Neural cell (in vitro differentiated cells): ENCODE measurements around the gene SRSF1. TPM values are rescaled to one million over a fixed set of nuclear protein-coding genes. Genes with fewer than 3 reads are reported as not detected.
A peak's percentile ranks its signal among the peaks of the same experiment; 100 is the strongest.

Source experiments
- H2AFZ ChIP-seq: fragments of 200-600, 300-800 bp; sonication (generic), shearing (Covaris generic); 2 replicates; pipeline ENCODE4 v1.6.0; 2014; ENCODE audit warnings: low read depth, mild to moderate bottlenecking, antibody characterized with exemption, low read length, moderate library complexity
- H3F3A ChIP-seq: fragments of 200-600 bp; shearing (Covaris generic); 2 replicates; pipeline ENCODE4 v1.6.1; 2016; ENCODE audit warnings: mild to moderate bottlenecking, moderate library complexity, mixed read lengths, antibody characterized with exemption, low read length; ENCODE audit not compliant: insufficient read depth, poor library complexity, severe bottlenecking
- H3K27ac ChIP-seq: fragments of 200-600, 300-800 bp; sonication (generic), shearing (Covaris generic); 2 replicates; pipeline ENCODE4 v1.5.1; 2014; ENCODE audit warnings: mild to moderate bottlenecking, low read length, moderate library complexity
- H3K27me3 ChIP-seq: fragments of 300-800, 200-600 bp; sonication (generic), shearing (Covaris generic); 2 replicates; pipeline ENCODE4 v1.6.0; 2014; ENCODE audit warnings: mild to moderate bottlenecking, low read depth, low read length, moderate library complexity; ENCODE audit not compliant: insufficient read depth
- H3K36me3 ChIP-seq: fragments of 300-800, 200-600 bp; sonication (generic), shearing (Covaris generic); 2 replicates; pipeline ENCODE4 v1.5.1; 2014; ENCODE audit warnings: mild to moderate bottlenecking, antibody characterized with exemption, low read length, moderate library complexity; ENCODE audit not compliant: insufficient read depth
- H3K4me2 ChIP-seq: fragments of 300-800, 200-600 bp; sonication (generic), shearing (Covaris generic); 2 replicates; pipeline ENCODE4 v1.6.0; 2014; ENCODE audit warnings: mild to moderate bottlenecking, low read length
- H3K4me3 ChIP-seq: fragments of 300-800, 200-600 bp; sonication (generic), shearing (Covaris generic); 2 replicates; pipeline ENCODE4 v1.5.1; 2014; ENCODE audit warnings: mild to moderate bottlenecking, low read length, moderate library complexity
- H3K79me2 ChIP-seq: fragments of 200-600 bp; shearing (Covaris generic); replicated peaks from 2 replicates; pipeline ENCODE4 v1.6.0; 2014; ENCODE audit warnings: mild to moderate bottlenecking, low read length, moderate library complexity; ENCODE audit not compliant: insufficient read depth
- H3K9ac ChIP-seq: fragments of 300-800, 200-600 bp; sonication (generic), shearing (Covaris generic); 2 replicates; pipeline ENCODE4 v1.6.1; 2016; ENCODE audit warnings: mild to moderate bottlenecking, low read length, mixed read lengths
- H3K9me2 ChIP-seq: fragments of 200-600 bp; shearing (Covaris generic); 2 replicates; pipeline ENCODE4 v1.6.1; 2016; ENCODE audit warnings: mild to moderate bottlenecking, low read length, mixed read lengths; ENCODE audit not compliant: insufficient read depth
- H3K9me3 ChIP-seq: fragments of 200-600, 300-800 bp; sonication (generic), shearing (Covaris generic); 2 replicates; pipeline ENCODE4 v1.6.1; 2016; ENCODE audit warnings: mild to moderate bottlenecking, mixed run types, low read length, moderate library complexity, mixed read lengths
- H4K20me1 ChIP-seq: fragments of 200-600 bp; shearing (Covaris generic); 2 replicates; pipeline ENCODE4 v1.6.1; 2016; ENCODE audit warnings: mild to moderate bottlenecking, mixed run types; ENCODE audit not compliant: insufficient read depth
- CTCF ChIP-seq: fragments of 450-650 bp; IDR thresholded peaks from 2 replicates; pipeline ENCODE4 v1.5.1; 2014; ENCODE audit warnings: antibody characterized with exemption, mild to moderate bottlenecking, moderate library complexity; ENCODE audit not compliant: poor library complexity, severe bottlenecking
- EP300 ChIP-seq: fragments of 450-650 bp; conservative IDR thresholded peaks from 2 replicates; pipeline ENCODE4 v1.6.1; 2014; ENCODE audit warnings: antibody characterized with exemption, mild to moderate bottlenecking, moderate library complexity; ENCODE audit not compliant: poor library complexity, severe bottlenecking
- EZH2 ChIP-seq: fragments of 200-600, 300-800 bp; shearing (Covaris generic), sonication (generic); IDR thresholded peaks from 2 replicates; pipeline ENCODE4 v1.6.1; 2014; ENCODE audit warnings: antibody characterized with exemption, low read length, borderline replicate concordance, mild to moderate bottlenecking; ENCODE audit not compliant: insufficient read depth, poor library complexity, severe bottlenecking
- MXI1 ChIP-seq: fragments of 450-650 bp; conservative IDR thresholded peaks from 2 replicates; pipeline ENCODE4 v1.6.1; 2014; ENCODE audit warnings: antibody characterized with exemption, mild to moderate bottlenecking; ENCODE audit not compliant: poor library complexity, severe bottlenecking
- POLR2AphosphoS5 ChIP-seq: IDR thresholded peaks from 2 replicates; pipeline ENCODE4 v1.6.1; 2012
- RAD21 ChIP-seq: fragments of 450-650 bp; conservative IDR thresholded peaks from 2 replicates; pipeline ENCODE4 v1.6.1; 2014; ENCODE audit warnings: antibody characterized with exemption, mild to moderate bottlenecking, moderate library complexity
- REST ChIP-seq: IDR thresholded peaks from 2 replicates; pipeline ENCODE4 v1.6.1; 2012; ENCODE audit warnings: borderline replicate concordance
- SMC3 ChIP-seq: fragments of 450-650 bp; conservative IDR thresholded peaks from 2 replicates; pipeline ENCODE4 v1.6.1; 2014; ENCODE audit warnings: antibody characterized with exemption, mild to moderate bottlenecking, moderate library complexity; ENCODE audit not compliant: poor library complexity
- TAF1 ChIP-seq: IDR thresholded peaks from 2 replicates; pipeline ENCODE4 v1.6.1; 2012; ENCODE audit warnings: low read depth
- polyA plus RNA-seq: library from polyadenylated mRNA; depleted of rRNA; stranded (reverse); fragments of >200 nt; gene quantifications from 2 replicates; pipeline ENCODE4 v1.2.3, GENCODE V29; 2014
- small RNA-seq, 3 experiments: library from RNA; depleted of rRNA; stranded (forward); fragments of <200 nt; gene quantifications; one replicate each; pipeline ENCODE3, GENCODE V24; 2012

SRSF1 gene
- polyA plus RNA-seq, 1 donor from 2014 or later, result 380 TPM

GRCh38 chr17:57954397-57955182, 52.5 kb downstream of the SRSF1 start:
- H3K4me2 ChIP-seq, result peak overlapping the region; percentile 44
- TF ChIP-seq TAF1 (peak; percentile 30), CTCF (no peak)
- H3K4me3 ChIP-seq, result peak overlapping the region; percentile 81
- H2AFZ ChIP-seq, result no peak overlapping the region
- no peaks in the 10 kb centered on the region for H3K9me2 ChIP-seq
- H3K27ac ChIP-seq, result no peak overlapping the region
- no peaks in the 10 kb centered on the region for H4K20me1 ChIP-seq
- H3K79me2 ChIP-seq, result peaks cover 27% of the 10 kb centered on the region
- H3K9ac ChIP-seq, result peak overlapping the region; percentile 76
- H3F3A ChIP-seq, result no peaks in the 10 kb centered on the region
- H3K36me3 ChIP-seq, result no peaks in the 10 kb centered on the region
- no peaks in the 10 kb centered on the region for H3K9me3 ChIP-seq
- H3K27me3 ChIP-seq, result no peaks in the 10 kb centered on the region

- Histone ChIP-seq H4K20me1 (no peaks in the 10 kb centered on the region), H3K9me2 (no peaks in the 10 kb centered on the region), H3K36me3 (no peaks in the 10 kb centered on the region), H3K9ac (peak overlapping the region; percentile 76), H3K27ac (no peak overlapping the region), H3K9me3 (no peaks in the 10 kb centered on the region), H3F3A (no peaks in the 10 kb centered on the region), H3K27me3 (no peaks in the 10 kb centered on the region), H3K4me2 (peak overlapping the region; percentile 44), H3K79me2 (peaks cover 27% of the 10 kb centered on the region), H3K4me3 (peak overlapping the region; percentile 81), H2AFZ (no peak overlapping the region)
- TF ChIP-seq POLR2AphosphoS5 (no peak), REST (no peak), EZH2 (no peak), SMC3 (no peak), CTCF (no peak), TAF1 (no peak), EP300 (no peak), MXI1 (no peak), RAD21 (no peak)
Measured at GRCh38 chr17:57953705-57954396, 53.2 kb downstream of the SRSF1 start.

Small RNA genes lying within 50 kb of the gene (small RNA-seq; reads per million reads assigned to genes)
- gene AC015813.4, result 0 to 5.5 (median 0) reads per million in 3 experiments

Other genes with a start within 250 kb of the SRSF1 start
- 80.5 and 88.1 TPM in 2 replicates for gene MRPS23, start 157.2 kb downstream of the SRSF1 start, polyA plus RNA-seq
- gene CUEDC1, start 51.8 kb downstream of the SRSF1 start, polyA plus RNA-seq, result 25.5 and 27.0 TPM in 2 replicates
- gene VEZF1, start 19.0 kb downstream of the SRSF1 start, polyA plus RNA-seq, result 54.7 and 64.6 TPM in 2 replicates
- gene DYNLL2, start 76.2 kb upstream of the SRSF1 start, polyA plus RNA-seq, result 66.7 and 72.0 TPM in 2 replicates
- gene OR4D1, start 141.1 kb upstream of the SRSF1 start, polyA plus RNA-seq, result not detected in 2 replicates
- not detected in 2 replicates for gene OR4D2, start 159.7 kb upstream of the SRSF1 start, polyA plus RNA-seq
- not detected in 2 replicates for gene EPX, start 185.5 kb upstream of the SRSF1 start, polyA plus RNA-seq
- gene MKS1, start 212.0 kb upstream of the SRSF1 start, polyA plus RNA-seq, result 32.9 and 42.1 TPM in 2 replicates
- not detected in 2 replicates for gene LPO, start 231.3 kb upstream of the SRSF1 start, polyA plus RNA-seq